ENCODE measurements around the gene RPL12. TPM values are rescaled to one million over a fixed set of nuclear protein-coding genes. Genes with fewer than 3 reads are reported as not detected.

The RPL12 gene
- total and polyA plus RNA-seq, 9 of the 15 experiments (the other 6 are each of a cell fraction or from before 2014, with no cell fraction given) = 1,614 to 4,558 (median 2,531) TPM

DNA sequence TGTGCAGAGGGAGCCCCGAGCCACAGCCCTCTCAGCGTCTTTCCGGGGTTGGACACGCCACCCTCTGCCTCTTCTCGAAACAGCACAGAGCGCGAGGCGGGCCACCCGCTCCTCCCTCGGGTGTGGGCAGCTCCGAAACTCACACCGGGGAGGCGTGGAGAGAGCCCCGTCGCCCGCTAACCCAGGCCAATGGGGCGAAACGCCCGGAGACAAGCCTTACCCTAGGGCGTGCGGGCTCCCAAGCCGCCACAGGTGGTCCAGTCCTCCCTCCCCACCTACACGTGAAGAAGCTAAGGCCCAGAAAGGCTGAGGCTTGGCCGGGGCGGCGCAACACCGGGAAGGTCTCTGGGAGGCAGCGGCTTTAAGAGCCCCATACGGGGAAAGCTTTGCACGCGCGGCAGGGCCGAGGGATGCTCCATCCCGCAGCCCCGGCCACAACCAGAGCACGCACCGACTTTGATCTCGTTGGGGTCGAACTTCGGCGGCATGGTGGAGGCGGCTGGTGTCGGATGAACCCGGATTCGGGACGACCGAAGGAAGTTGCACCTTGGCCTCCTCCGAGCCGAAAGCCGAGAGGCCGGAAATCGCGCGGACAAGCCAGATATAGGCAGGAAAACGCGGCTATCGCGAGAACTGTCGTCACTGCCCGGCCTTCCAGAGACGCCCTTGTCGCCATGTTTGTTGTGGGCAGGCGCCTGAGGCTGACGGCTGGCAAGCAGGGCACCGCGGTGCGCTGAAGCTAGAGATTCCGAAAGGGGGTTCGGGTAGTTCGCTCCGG, at the start of gene RPL12, which contains the start of gene LRSAM1 (continued):
- TF ChIP-seq PHF20 (IDR thresholded peaks at IDR 0.05; ENCODE audit: partially characterized antibody) (peak; percentile 85), E2F3 (CRISPR knock-in tag; IDR thresholded peaks at IDR 0.05) (no peak), HDAC2 (IDR thresholded peaks at IDR 0.05) (no peak), ZNF282 (CRISPR knock-in tag; IDR thresholded peaks at IDR 0.05) (no peak; the same call in 1 of the 2 replicates), FOXA1 (IDR thresholded peaks at IDR 0.05; ENCODE audit: borderline replicate concordance) (no peak), CCAR2 (IDR thresholded peaks at IDR 0.05; ENCODE audit: low read depth, low read length) (no peak), POU5F1 (IDR thresholded peaks at IDR 0.05; ENCODE audit: borderline replicate concordance, low read depth, low read length, partially characterized antibody) (peak; percentile 52), PHF8 (IDR thresholded peaks at IDR 0.05; ENCODE audit: borderline replicate concordance, low read length) (peak; percentile 99), MBD2 (IDR thresholded peaks at IDR 0.05; ENCODE audit: borderline replicate concordance, low read depth) (peak; percentile 91), POLR2AphosphoS5 (IDR thresholded peaks at IDR 0.05; ENCODE audit: control insufficient read depth, insufficient read depth, low read depth, low read length) (peak; percentile 98), SRSF1 (IDR thresholded peaks at IDR 0.05; ENCODE audit: low read depth, low read length) (peak; percentile 87; the same call in 1 of the 2 replicates), TEAD4 (IDR thresholded peaks at IDR 0.05; ENCODE audit: low read length) (peak; percentile 52), TEAD4 (CRISPR knock-in tag; IDR thresholded peaks at IDR 0.05; ENCODE audit: borderline replicate concordance) (no peak), ZNF3 (CRISPR knock-in tag; IDR thresholded peaks at IDR 0.05) (no peak), NONO (IDR thresholded peaks at IDR 0.05; ENCODE audit: low read depth in 2 of 2, low read length in 1 of 2) (peak; percentile 73 to 94; a peak in 3 of 4 replicates), ZNF143 (CRISPR knock-in tag; IDR thresholded peaks at IDR 0.05) (no peak), MAFF (IDR thresholded peaks at IDR 0.05; ENCODE audit: low read length) (peak; percentile 88; the same call in 1 of the 2 replicates), ZNF41 (CRISPR knock-in tag; conservative IDR thresholded peaks at IDR 0.05) (no peak), MYNN (IDR thresholded peaks at IDR 0.05) (peak; percentile 79; the same call in 1 of the 2 replicates), MYNN (CRISPR knock-in tag; IDR thresholded peaks at IDR 0.05) (no peak)
- TF ChIP-seq, protein P1, sequence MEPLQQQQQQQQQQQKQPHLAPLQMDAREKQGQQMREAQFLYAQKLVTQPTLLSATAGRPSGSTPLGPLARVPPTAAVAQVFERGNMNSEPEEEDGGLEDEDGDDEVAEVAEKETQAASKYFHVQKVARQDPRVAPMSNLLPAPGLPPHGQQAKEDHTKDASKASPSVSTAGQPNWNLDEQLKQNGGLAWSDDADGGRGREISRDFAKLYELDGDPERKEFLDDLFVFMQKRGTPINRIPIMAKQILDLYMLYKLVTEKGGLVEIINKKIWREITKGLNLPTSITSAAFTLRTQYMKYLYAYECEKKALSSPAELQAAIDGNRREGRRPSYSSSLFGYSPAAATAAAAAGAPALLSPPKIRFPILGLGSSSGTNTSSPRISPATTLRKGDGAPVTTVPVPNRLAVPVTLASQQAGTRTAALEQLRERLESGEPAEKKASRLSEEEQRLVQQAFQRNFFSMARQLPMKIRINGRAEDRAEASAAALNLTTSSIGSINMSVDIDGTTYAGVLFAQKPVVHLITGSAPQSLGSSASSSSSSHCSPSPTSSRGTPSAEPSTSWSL (CRISPR knock-in tag; IDR thresholded peaks at IDR 0.05; ENCODE audit: borderline replicate concordance) = no peak
- TF ChIP-seq, protein P2, sequence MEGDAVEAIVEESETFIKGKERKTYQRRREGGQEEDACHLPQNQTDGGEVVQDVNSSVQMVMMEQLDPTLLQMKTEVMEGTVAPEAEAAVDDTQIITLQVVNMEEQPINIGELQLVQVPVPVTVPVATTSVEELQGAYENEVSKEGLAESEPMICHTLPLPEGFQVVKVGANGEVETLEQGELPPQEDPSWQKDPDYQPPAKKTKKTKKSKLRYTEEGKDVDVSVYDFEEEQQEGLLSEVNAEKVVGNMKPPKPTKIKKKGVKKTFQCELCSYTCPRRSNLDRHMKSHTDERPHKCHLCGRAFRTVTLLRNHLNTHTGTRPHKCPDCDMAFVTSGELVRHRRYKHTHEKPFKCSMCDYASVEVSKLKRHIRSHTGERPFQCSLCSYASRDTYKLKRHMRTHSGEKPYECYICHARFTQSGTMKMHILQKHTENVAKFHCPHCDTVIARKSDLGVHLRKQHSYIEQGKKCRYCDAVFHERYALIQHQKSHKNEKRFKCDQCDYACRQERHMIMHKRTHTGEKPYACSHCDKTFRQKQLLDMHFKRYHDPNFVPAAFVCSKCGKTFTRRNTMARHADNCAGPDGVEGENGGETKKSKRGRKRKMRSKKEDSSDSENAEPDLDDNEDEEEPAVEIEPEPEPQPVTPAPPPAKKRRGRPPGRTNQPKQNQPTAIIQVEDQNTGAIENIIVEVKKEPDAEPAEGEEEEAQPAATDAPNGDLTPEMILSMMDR (IDR thresholded peaks at IDR 0.05 in 2 of 3, conservative IDR thresholded peaks at IDR 0.05 in 1 of 3; ENCODE audit: insufficient read depth in 2 of 3, low read depth in 1 of 3, low read length in 3 of 3) = peak in 1 of 3 experiments; percentile 29; a peak in 1 of 6 replicates
- TF ChIP-seq, protein P3, sequence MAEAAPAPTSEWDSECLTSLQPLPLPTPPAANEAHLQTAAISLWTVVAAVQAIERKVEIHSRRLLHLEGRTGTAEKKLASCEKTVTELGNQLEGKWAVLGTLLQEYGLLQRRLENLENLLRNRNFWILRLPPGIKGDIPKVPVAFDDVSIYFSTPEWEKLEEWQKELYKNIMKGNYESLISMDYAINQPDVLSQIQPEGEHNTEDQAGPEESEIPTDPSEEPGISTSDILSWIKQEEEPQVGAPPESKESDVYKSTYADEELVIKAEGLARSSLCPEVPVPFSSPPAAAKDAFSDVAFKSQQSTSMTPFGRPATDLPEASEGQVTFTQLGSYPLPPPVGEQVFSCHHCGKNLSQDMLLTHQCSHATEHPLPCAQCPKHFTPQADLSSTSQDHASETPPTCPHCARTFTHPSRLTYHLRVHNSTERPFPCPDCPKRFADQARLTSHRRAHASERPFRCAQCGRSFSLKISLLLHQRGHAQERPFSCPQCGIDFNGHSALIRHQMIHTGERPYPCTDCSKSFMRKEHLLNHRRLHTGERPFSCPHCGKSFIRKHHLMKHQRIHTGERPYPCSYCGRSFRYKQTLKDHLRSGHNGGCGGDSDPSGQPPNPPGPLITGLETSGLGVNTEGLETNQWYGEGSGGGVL (CRISPR knock-in tag; IDR thresholded peaks at IDR 0.05) = no peak

All from K562 (cell line).